ENCODE data around the gene PALLD. TPM values are rescaled to one million over a fixed set of nuclear protein-coding genes. Genes with fewer than 3 reads are reported as not detected.

Gene PALLD
- polyA plus RNA-seq, 1 donor (not counting 4 experiments of a cell fraction or from before 2014, with no cell fraction given) = 136 TPM

- no peak for DNase-seq (ENCODE audit: low read depth, low spot score)
- Histone ChIP-seq H3K79me2 (ENCODE audit: control insufficient read depth, insufficient read depth, low read length) (peaks cover 6% of the 10 kb centered on the region), H3K27ac (ENCODE audit: control insufficient read depth, insufficient read depth, low read length) (no peak overlapping the region), H3K4me3 (ENCODE audit: control insufficient read depth in 2 of 3, extremely low read depth in 1 of 3, insufficient read depth in 2 of 3, low read depth in 1 of 3, low read length in 3 of 3) (no peak overlapping the region), H3K4me1 (ENCODE audit: control insufficient read depth, extremely low read depth, insufficient read depth, low read length) (peaks cover 26% of the 10 kb centered on the region), H4K20me1 (ENCODE audit: control insufficient read depth, extremely low read depth, insufficient read depth, low read length) (no peaks in the 10 kb centered on the region), H3K9me3 (ENCODE audit: control insufficient read depth, low read depth, low read length) (no peaks in the 10 kb centered on the region), H3K9ac (ENCODE audit: control insufficient read depth, extremely low read depth, insufficient read depth, low read length) (no peak overlapping the region), H3K36me3 (ENCODE audit: control insufficient read depth in 2 of 2, extremely low read depth in 1 of 2, insufficient read depth in 2 of 2, low read length in 2 of 2) (no peaks in the 10 kb centered on the region), H2AFZ (ENCODE audit: control insufficient read depth, low read length) (no peak overlapping the region), H3K4me2 (ENCODE audit: control insufficient read depth, extremely low read depth, insufficient read depth, low read depth, low read length) (no peak overlapping the region), H3K27me3 (ENCODE audit: control insufficient read depth, extremely low read depth, insufficient read depth, low read length) (no peaks in the 10 kb centered on the region), H3K9me1 (ENCODE audit: control insufficient read depth, extremely low read depth, insufficient read depth, low read length) (no peaks in the 10 kb centered on the region)
- no peak for FAIRE-seq
- dilution Hi-C loops (cut with MboI; ENCODE audit: extremely low pct_ligation_motif_present, low sequenced_read_pairs) = no loop called here
- TF ChIP-seq CTCF (optimal IDR thresholded peaks at IDR 0.05 in 1 of 3, IDR thresholded peaks at IDR 0.05 in 1 of 3, conservative IDR thresholded peaks at IDR 0.05 in 1 of 3; ENCODE audit: extremely low read depth in 1 of 3, insufficient read depth in 2 of 3, low read length in 3 of 3) (no peak), EZH2 (IDR thresholded peaks at IDR 0.05; ENCODE audit: low read length) (no peak)
Observed at GRCh38 chr4:168478868-168479267, 18.0 kb upstream of the PALLD start.

- no peaks in the 10 kb centered on the region for H3K9me1 ChIP-seq (ENCODE audit: control insufficient read depth, extremely low read depth, insufficient read depth, low read length)
- FAIRE-seq (peak; percentile 92), DNase-seq (ENCODE audit: low read depth, low spot score) (no peak)
- H4K20me1 ChIP-seq (ENCODE audit: control insufficient read depth, extremely low read depth, insufficient read depth, low read length) = no peaks in the 10 kb centered on the region
- H3K27ac ChIP-seq (ENCODE audit: control insufficient read depth, insufficient read depth, low read length) = peak overlapping the region; percentile 85
- TF ChIP-seq CTCF (optimal IDR thresholded peaks at IDR 0.05 in 1 of 3, IDR thresholded peaks at IDR 0.05 in 1 of 3, conservative IDR thresholded peaks at IDR 0.05 in 1 of 3; ENCODE audit: extremely low read depth in 1 of 3, insufficient read depth in 2 of 3, low read length in 3 of 3) = no peak
- TF ChIP-seq EZH2 (IDR thresholded peaks at IDR 0.05; ENCODE audit: low read length) = no peak
- H3K79me2 ChIP-seq (ENCODE audit: control insufficient read depth, insufficient read depth, low read length) = peaks cover 6% of the 10 kb centered on the region
- H3K4me2 ChIP-seq (ENCODE audit: control insufficient read depth, extremely low read depth, insufficient read depth, low read depth, low read length) = peak overlapping the region; percentile 84
- H2AFZ ChIP-seq (ENCODE audit: control insufficient read depth, low read length) = peak overlapping the region; percentile 23
- no peaks in the 10 kb centered on the region for H3K9me3 ChIP-seq (ENCODE audit: control insufficient read depth, low read depth, low read length)
- dilution Hi-C loops (cut with MboI; ENCODE audit: extremely low pct_ligation_motif_present, low sequenced_read_pairs) = no loop called here
- H3K4me3 ChIP-seq (ENCODE audit: control insufficient read depth in 2 of 3, extremely low read depth in 1 of 3, insufficient read depth in 2 of 3, low read depth in 1 of 3, low read length in 3 of 3) = peak overlapping the region; percentile 71 to 79 (median 73)
- H3K27me3 ChIP-seq (ENCODE audit: control insufficient read depth, extremely low read depth, insufficient read depth, low read length) = no peaks in the 10 kb centered on the region
- H3K4me1 ChIP-seq (ENCODE audit: control insufficient read depth, extremely low read depth, insufficient read depth, low read length) = peaks cover 30% of the 10 kb centered on the region
- no peaks in the 10 kb centered on the region for H3K36me3 ChIP-seq (ENCODE audit: control insufficient read depth in 2 of 2, extremely low read depth in 1 of 2, insufficient read depth in 2 of 2, low read length in 2 of 2)
- peak overlapping the region; percentile 80 for H3K9ac ChIP-seq (ENCODE audit: control insufficient read depth, extremely low read depth, insufficient read depth, low read length)
Observed at GRCh38 chr4:168480931-168481611, 15.8 kb upstream of the PALLD start.

Data from keratinocyte (primary cell).